AG08396 (cell line): ENCODE data around the gene LTK.
"Not testable (repeated sequence)": the region's sequence is repeated elsewhere in the genome, so short reads cannot be mapped to it uniquely, and the experiment has no call there.

ENCODE experiments used
- DNase-seq: peaks from one replicate; pipeline ENCODE4 v3.0.0; 2012; ENCODE audit warnings: low spot score, mixed read lengths

The LTK gene

GRCh38 chr15:41474941-41475340, 38.7 kb downstream of the LTK start:
- no peak for DNase-seq

- no peak for DNase-seq
These were observed 39.2 kb downstream of the LTK start for GRCh38 chr15:41474436-41474835.

- DNase-seq, result no peak
These were observed 40.2 kb downstream of the LTK start for GRCh38 chr15:41473418-41473817.

GRCh38 chr15:41469644-41470043, 44.0 kb downstream of the LTK start:
- not testable (repeated sequence) for DNase-seq

- DNase-seq, result no peak
These were observed 46.9 kb downstream of the LTK start for GRCh38 chr15:41466711-41467110.

- peak; percentile 34 for DNase-seq
These were observed 47.7 kb downstream of the LTK start for GRCh38 chr15:41465822-41466421.

- no peak for DNase-seq
These were observed 48.6 kb downstream of the LTK start for GRCh38 chr15:41464889-41465580.

- no peak for DNase-seq
These were observed 51.4 kb downstream of the LTK start for GRCh38 chr15:41462084-41462795.
